NCI-H2107 (cell line): Measurements from ENCODE around the gene ZNF284.
A peak's percentile ranks its signal among the peaks of the same experiment; 100 is the strongest.

Source experiments
- DNase-seq: peaks from one replicate; lab custom pipeline; 2025; lab: John Stamatoyannopoulos, UW

ZNF284 gene

DNA sequence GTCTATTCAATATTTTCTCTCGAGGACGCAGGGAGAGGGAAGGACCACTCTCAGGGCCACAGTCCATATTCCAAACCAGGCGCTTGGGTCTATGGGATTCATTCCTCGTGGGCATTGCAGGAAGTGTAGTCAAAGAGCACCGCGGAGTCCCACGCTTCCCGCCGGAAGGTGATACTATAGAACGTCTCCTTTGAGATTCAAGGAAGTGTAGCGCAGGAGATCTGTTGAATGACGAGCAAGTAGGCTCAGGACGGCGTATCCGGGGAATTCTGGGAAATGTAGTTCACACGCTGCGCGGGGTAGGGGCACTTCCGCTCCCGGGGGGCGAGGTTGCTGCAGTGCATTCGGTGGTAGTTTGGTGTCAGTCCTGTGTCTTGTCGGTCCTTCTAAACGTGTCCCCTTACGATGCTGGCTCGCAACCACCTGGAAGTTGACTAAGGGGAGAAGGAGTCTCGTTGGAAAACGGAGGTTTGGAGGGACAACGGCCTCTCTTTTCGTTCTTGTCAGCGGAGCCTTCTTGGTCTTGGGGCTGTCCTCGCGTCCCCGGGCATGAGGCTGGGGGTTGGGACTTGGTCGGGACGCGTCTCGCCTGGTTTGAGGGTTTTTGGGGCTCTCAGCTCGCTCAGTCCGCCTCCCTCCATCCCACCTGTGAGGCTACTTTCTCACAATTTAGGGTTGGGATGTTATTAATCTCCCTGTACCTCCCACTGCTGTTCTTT is at the start of gene ZNF284:
Gene ZNF284 (plus strand): TSS at position 336 of the 719 bp plus-strand sequence. CDS start 4,231 bp downstream, outside the sequence.
- DNase-seq, result peak; percentile 70

DNA sequence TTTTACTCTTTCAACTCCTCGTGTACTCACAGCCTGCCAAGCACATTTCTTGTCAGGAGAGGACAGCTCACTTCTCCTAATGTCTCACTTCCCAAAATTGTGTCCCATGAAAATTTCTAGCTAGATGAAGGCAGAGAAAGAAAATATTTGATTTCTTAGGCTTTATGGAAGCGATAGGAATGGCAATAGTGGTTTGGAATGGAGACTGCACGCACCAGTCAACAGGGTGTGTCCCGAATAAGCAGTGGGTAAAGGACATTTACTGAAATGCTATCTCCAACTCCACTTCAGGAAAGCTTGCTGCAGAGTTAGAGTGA is 47.1 kb upstream of the ZNF284 start:
- DNase-seq, result no peak

DNA sequence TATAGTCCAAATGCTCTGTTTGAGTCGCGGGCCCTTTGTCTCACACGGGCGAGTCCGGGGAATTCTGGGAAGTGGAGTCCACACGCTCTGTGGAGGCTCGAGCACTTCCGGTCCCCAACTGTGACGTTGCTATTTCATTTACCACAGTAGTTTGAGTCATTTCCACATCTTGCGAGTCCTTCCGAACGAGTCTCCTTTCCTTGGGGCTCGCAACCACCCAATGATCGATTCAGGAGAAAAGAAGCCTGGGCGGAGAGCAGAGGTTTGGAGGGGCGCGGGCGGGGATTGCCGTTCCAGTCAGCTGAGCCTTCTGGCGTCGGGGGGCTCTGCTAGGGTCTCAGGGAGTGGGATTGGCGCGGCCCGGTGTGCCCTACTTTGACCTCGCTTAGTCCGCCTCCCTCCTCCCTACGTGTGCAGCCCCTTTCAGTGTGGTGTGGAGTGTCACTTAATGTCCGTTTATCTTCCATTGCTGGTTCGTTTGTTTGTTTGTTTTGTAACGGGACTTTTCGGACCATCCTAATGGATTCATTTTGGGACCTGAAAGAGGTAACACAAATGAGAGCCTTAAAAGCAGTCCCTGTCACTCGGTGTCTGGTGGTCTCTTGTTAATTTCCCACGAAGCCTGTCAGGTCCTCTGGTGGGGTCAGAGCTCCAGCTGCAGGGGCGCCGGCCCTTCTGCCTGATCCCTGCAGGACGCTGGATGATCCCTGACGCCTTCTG is 46.6 kb upstream of the ZNF284 start, which contains the start of gene ZNF222:
Gene ZNF222 (plus strand): TSS at position 163 of the 720 bp plus-strand sequence. CDS start 58 bp downstream, at position 221.
- DNase-seq, result peak; percentile 44

DNA sequence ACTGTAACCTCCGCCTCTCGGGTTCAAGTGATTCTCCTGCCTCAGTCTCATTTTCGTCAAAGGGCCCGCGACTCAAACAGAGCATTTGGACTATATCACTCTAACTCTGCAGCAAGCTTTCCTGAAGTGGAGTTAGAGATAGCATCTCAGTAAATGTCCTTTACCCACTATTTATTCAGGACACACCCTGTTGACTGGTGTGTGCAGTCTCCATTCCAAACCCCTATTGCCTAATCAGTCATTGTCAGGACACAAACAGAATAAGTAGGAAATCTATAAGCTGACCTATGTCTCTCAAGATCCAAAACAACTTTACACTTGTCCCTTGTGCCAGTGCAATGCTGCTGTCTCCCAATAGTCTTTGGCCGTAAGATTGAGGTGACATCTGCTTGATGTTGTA is 45.3 kb upstream of the ZNF284 start:
- DNase-seq, result no peak

DNA sequence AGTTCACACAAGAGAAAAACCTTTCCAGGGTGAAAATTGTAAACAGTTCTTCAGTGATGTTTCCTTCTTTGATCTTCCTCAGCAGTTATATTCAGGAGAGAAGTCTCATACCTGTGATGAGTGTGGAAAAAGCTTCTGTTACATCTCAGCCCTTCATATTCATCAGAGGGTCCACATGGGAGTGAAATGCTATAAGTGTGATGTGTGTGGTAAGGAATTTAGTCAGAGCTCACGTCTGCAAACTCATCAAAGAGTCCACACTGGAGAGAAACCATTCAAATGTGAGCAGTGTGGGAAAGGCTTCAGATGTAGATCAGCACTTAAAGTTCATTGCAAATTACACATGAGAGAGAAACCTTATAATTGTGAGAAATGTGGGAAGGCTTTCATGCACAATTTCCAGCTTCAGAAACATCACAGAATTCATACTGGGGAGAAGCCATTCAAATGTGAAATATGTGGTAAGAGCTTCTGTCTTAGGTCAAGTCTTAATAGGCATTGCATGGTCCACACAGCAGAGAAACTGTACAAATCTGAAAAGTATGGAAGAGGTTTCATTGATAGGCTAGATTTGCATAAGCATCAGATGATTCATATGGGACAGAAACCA is 39.9 kb upstream of the ZNF284 start:
- DNase-seq, result no peak

DNA sequence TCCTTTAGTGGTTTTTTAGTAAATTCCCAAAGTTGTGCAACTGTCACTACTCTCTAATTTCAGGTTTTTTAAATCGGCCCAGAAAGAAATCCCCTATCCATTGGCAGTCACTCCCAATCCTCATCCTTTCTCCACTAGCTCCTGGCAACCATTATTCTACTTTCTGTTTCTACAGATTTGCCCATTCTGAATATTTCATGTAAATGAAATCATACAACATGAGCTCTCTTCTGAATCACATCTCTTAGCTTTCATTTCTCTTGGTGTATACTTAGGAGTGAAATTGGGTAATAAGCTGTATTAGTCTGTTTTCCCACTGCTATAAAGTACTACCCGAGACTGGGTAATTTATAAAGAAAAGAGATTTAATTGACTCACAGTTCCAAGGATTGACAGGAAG is 29.8 kb upstream of the ZNF284 start:
- DNase-seq, result no peak

DNA sequence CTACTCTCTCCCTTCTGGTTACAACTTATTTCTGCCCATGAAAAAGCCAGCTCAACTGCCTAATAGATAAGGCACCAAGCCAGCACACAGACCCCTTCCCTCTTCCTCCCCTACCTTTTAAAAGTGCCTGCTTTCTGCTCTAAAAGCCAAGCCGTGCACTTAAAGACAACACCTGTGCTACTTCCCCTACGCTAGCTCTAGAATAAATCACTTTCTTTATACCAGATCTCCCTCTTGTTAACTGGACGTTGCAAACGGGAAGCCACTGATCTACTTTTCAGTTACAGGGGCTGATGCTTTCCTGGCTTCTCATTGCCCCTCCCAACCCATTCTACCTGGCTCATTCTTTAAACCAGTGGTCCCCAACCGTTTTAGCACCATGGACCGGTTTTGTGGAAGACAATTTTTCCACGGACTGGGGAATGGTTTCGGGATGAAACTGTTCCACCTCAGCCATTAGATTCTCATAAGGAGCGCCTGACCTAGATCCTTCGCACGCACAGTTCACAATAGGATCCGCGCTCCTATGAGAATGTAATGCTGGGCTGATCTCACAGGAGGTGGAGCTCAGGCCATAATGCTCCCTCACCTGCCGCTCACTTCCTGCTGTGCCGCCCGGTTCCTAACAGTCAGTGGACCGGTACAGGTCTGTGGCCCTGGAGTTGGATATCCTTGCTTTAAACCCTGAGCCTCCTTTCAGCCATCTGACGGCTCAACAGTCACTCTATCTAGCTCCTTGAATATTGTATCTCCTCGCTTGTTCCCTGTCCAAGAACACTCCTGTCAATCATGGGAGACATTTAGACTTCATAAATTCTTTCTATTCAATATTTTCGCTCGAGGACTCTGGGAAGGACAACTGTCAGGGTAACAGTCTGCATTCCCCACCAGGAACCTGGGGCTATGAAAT is 21.0 kb upstream of the ZNF284 start:
- DNase-seq, result peak; percentile 68

DNA sequence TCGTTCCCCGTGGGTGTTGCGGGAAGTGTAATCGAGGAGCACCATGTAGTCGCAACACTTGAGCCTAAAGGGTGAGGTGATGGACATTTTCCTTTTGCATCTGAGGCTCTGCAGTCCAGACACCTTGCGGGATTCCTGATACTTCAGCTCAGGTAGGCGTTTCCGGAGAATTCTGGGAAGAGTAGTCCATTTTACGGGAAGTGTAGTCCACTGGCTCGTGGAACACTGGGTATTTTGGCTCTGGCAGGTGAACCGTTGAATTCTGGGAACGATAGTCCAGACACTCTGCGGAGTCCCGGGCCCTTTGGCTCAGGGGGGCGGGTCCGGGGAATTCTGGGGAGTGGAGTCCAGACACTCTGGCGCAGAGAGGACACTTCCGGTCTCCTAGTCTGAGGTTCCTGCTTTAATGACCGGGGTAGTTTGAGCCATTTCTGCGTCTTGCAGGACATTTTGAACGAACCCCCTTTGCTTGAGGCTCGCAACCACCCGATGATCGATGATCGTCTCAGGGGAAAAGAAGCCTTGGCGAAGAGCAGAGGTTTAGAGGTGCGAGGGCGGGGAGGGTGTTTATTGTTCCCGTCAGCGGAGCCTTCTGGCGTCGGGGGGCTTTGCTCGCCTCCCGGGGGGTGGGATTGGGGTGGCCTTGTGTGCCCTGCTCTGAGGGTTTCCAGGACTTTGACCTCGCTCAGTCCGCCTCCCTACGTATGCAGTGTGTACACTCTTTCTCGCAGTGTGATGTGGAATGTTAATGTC is 20.1 kb upstream of the ZNF284 start, which contains the start of gene ZNF223:
Gene ZNF223 (plus strand): TSS at position 387 of the 753 bp plus-strand sequence. CDS start 3,141 bp downstream, outside the sequence.
- peak; percentile 95 for DNase-seq

DNA sequence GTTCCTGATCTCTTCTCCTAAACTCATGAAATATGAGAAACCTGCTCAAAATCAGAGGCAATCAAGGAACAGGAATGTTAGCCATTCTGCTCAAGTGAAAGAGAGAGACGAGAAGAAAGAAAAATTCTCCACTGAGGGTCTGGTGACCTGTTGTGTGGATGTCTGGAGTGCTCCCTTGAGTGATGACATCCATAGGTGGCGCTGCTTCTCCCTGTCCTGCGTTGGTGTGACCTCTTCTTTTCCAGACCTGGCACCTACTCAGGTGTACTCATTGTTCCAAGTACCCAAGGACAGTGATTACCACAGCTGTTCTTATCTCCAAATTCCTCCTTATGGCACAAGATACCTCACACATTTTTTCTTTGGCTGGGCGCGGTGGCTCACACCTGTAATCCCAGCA is 16.1 kb upstream of the ZNF284 start:
- DNase-seq, result no peak

DNA sequence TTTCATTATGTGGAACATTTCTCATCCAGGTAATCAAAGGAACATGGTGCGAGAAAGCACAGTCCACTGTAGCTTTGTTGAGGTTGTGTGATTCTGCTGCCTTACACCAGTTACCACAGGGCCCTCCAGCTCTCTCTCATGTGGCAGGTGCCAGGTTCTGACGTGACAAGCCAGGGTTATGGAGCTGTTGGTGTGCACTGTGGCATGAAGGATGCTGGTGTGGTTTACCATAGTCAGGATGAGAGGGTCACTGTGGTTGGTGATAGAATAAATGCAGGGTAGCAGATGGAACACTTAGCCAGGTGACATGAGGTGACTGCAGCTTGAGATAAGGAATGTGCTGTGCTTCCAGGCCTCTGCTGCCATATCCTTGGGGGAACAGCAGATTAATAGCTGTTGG is 12.7 kb upstream of the ZNF284 start:
- no peak for DNase-seq

DNA sequence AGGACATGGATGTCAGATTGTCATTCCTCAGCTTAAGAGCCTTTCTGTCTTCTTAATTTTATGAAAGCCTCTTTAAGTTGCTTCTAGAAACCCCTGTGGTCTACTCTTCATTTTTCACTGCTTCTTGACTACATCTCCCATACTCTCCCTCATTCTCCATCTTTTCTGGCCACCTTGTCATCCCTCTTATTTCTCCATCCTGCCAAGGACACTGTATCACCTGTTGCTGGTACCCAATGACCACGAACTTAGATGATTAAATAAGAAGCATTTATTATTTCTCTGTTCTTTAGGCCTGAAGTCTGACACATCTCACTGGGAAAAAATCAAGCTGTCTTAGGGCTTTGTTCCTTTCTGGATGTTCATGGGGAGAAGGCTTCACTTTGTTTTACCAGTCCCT is 10.9 kb upstream of the ZNF284 start:
- DNase-seq, result no peak

DNA sequence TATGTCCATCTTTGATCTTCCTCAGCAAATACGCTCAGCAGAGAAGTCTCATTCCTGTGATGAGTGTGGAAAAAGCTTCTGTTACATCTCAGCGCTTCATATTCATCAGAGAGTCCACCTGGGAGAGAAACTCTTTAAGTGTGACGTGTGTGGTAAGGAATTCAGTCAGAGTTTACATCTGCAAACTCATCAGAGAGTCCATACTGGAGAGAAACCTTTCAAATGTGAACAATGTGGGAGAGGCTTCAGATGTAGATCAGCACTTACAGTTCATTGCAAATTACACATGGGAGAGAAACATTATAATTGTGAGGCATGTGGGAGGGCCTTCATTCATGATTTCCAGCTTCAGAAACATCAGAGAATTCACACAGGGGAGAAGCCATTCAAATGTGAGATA is 5.7 kb upstream of the ZNF284 start:
- DNase-seq, result no peak

DNA sequence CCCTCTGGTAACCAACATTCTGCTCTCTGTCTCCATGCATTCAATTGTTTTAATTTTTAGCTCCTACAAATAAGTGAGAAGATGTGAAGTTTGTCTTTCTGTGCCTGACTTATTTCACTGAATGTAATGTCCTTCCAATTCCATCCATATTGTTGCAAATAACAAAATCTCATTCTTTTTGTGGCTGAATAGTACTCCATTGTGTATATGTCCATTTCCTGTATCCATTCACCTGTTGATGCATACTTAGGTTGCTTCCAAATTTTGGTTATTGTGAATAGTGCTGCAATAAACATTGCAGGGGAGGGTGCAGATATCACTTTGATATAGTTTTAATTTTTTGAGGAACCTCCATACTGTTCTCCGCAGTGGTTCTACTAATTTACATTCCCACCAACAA is 2.5 kb upstream of the ZNF284 start:
- no peak for DNase-seq

DNA sequence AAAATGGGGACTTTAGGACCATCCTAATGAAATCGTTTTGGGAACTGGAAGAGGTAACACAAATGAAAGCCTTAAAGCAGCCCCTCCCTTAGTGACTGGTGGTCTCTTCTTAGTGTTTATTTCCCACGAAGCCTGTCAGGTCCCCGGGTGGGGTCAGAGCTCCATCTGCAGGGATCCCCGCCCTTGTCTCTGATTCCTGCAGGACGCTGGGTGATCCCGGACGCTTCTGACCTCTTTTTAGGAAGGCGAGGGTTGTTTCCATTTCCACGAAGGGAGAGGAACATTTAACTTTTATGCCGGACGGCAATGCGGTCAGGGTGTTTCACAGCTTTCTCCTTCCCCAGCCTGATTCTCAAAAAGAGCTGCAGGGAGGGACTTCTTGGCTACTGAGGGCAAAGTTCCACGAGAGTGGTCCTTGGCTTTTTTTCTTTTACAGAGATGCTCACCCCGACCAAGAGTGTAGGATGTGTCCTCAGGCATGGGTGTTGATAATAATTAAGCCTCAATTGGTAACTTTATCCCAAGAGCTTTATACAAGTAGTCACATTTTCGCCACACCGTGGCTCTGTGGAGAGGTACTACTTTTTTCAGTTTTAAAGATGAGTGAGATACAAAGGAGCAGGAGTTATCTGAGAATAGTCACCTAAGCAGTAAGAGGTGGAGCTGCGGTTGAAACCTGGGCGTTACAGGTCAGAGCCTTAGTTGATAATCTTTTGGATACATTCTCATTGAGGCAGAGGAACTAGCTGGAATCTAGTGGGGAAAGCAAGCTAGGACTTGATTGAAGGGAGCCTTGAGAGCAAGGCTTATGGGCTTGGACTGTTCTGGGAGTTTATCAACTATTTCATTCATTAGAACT is 813 bp downstream of the ZNF284 start:
- no peak for DNase-seq

DNA sequence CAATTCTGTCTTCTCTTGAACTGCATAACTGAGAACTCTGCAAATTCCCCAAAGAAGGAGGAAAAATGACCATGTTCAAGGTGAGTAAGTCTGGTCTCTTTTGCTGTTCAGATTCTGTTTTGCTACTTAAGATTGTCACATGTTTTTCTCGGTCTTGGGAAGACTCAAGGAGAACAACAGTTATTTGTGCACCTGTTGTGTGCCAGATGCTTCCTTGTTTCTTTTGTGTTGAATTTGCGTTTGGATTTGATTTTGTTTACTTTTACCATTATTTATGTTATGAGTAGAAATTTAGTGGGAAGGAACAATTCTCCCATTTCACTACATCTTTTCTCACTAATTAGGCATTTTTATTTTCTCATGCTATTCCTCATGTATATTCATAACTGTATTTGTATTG is 4.4 kb downstream of the ZNF284 start:
- DNase-seq, result no peak

DNA sequence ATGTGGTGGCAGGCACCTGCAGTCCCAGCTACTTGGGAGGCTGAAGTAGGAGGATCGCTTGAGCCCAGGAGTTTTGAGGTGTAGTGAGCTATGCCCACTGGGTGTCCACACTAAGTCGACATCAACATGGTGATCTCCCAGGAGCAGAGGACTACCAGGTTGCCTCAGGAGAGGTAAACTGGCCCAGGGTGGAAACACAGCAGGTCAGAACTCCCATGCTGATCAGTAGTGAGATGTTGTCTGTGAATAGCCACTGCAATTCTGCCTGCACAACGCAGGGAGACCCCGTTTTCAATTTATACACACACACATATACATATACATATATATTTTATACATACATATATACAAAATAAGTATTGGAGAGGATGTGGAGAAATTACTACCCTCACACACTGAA is 20.1 kb downstream of the ZNF284 start:
- DNase-seq, result no peak

DNA sequence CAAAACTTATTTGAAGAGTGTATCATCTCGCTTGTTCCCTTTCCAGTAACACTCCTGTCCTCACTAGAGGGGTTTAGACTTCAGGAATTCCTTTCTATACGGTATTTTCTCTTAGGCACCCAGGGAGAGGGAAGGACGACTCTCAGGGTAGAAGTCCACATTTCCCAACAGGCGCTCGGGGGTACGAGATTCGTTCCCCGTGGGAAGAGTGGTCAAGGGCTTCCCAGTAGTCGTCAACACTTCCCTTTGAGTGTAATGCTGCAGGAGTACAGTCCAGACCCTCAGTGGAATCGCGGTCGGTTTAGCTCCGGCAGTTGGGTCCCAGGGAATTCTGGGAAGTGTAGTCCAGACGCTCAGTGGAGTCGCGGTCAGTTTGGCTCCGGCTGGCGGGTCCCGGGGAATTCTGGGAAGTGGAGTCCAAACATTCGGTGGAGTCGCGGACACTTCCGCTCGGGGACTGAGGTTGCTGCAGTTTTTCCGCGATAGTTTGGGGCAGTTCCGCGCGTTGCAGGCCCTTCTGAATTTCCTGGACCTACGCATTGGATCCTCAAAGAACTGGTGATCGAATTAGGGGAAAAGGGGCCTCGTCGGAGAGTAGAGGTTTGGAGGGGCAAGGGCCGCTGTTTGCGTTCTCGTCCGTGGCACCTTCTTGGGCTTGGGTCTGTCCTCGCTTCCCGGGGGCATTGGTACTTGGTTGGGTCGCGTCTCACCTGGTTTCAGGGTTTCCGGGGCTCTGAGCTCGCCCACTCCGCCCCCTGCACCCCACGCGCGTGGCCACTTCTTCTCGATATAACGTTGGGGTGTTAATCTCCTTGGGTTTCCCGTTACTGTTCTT is 22.2 kb downstream of the ZNF284 start, which contains the start of gene ZNF224:
Gene ZNF224 (plus strand): TSS at position 431 of the 835 bp plus-strand sequence. CDS start 3,513 bp downstream, outside the sequence.
- peak; percentile 81 for DNase-seq

DNA sequence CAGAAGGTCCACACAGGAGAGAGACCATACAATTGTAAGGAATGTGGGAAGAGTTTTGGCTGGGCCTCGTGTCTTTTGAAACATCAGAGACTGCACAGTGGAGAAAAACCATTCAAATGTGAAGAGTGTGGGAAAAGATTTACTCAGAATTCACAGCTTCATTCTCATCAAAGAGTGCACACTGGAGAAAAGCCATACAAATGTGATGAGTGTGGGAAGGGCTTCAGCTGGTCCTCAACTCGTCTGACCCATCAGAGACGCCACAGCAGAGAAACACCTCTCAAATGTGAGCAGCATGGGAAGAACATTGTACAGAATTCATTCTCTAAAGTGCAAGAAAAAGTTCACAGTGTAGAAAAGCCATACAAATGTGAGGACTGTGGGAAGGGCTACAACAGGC is 35.8 kb downstream of the ZNF284 start:
- no peak for DNase-seq

DNA sequence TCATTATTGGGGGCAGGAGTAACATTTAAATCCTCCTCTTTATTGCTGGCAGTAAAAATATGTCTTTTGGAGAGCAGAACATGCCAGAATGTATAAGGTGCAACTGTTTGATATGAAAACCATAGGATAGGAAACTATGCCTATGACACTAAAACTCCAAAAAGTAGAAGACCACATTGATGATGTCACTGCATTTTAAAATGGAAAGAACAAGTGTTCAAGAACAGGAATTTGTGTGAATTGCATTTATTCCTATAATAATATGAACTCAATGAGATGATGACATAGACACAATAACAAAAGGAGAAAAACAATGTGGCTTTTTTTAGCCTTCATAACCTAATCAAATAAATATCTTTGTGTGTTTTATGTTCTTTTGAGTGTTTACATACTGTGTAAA is 37.5 kb downstream of the ZNF284 start:
- no peak for DNase-seq
